Esophagus muscularis mucosa (tissue), 3 donors: ENCODE measurements around the gene CYP8B1.

ENCODE experiments used
- CTCF ChIP-seq, 3 experiments: fragments of 200-600 bp in 2 of 3; fragments of 450-650 bp in 1 of 3; sonication (generic) in 2 of 3; IDR thresholded peaks; one replicate each; pipeline ENCODE4 v1.5.1; 2017 to 2019; ENCODE audit warnings: antibody characterized with exemption in 3 of 3, mild to moderate bottlenecking in 2 of 3, moderate library complexity in 1 of 3
- POLR2A ChIP-seq: fragments of 450-650 bp; IDR thresholded peaks from one replicate; pipeline ENCODE4 v1.6.1; 2017; ENCODE audit warnings: antibody characterized with exemption, moderate library complexity, mild to moderate bottlenecking, low read depth

DNA sequence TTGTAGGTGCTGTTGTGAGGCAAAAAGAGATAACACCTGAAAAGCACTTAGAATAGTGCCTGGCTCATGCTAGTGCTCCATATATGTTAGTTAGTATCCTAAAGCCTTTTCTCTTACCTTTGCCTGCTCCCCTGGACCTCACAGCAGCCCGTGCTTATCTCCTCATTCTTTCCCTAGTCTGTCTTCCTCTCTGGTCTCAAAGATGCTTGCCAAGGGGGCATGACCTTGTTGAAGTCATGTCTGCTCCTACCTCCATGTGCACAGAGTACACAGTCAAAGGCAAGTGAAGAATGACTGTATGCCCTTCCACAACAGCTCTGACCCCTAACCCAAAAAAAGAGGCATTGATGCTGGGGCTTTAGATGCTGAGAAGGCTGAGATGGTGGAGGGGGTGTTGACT, 722 bp upstream of the CYP8B1 start:
- TF ChIP-seq CTCF (IDR thresholded peaks at IDR 0.05) (no peak), POLR2A (no peak)
